ENCODE data around the gene CCDC14. TPM values are rescaled to one million over a fixed set of nuclear protein-coding genes. Genes with fewer than 3 reads are reported as not detected.
"Not testable (repeated sequence)": the region's sequence is repeated elsewhere in the genome, so short reads cannot be mapped to it uniquely, and the experiment has no call there.

Gene CCDC14
- polyA plus RNA-seq, 1 donor (not counting 4 experiments of a cell fraction or from before 2014, with no cell fraction given), result 50.5 TPM

GRCh38 chr3:123997543-123997942 is 36.5 kb upstream of the CCDC14 start:
- no peak for FAIRE-seq
- Histone ChIP-seq H3K27ac (ENCODE audit: control insufficient read depth, insufficient read depth, low read length) (no peak overlapping the region), H3K27me3 (ENCODE audit: control insufficient read depth, extremely low read depth, insufficient read depth, low read length) (peaks cover 24% of the 10 kb centered on the region), H3K9ac (ENCODE audit: control insufficient read depth, extremely low read depth, insufficient read depth, low read length) (no peak overlapping the region), H3K9me3 (ENCODE audit: control insufficient read depth, low read depth, low read length) (no peaks in the 10 kb centered on the region), H3K36me3 (ENCODE audit: control insufficient read depth in 2 of 2, extremely low read depth in 1 of 2, insufficient read depth in 2 of 2, low read length in 2 of 2) (no peaks in the 10 kb centered on the region), H3K4me1 (ENCODE audit: control insufficient read depth, extremely low read depth, insufficient read depth, low read length) (no peaks in the 10 kb centered on the region), H4K20me1 (ENCODE audit: control insufficient read depth, extremely low read depth, insufficient read depth, low read length) (no peaks in the 10 kb centered on the region), H3K4me2 (ENCODE audit: control insufficient read depth, extremely low read depth, insufficient read depth, low read depth, low read length) (no peak overlapping the region), H2AFZ (ENCODE audit: control insufficient read depth, low read length) (no peak overlapping the region), H3K9me1 (ENCODE audit: control insufficient read depth, extremely low read depth, insufficient read depth, low read length) (no peaks in the 10 kb centered on the region), H3K79me2 (ENCODE audit: control insufficient read depth, insufficient read depth, low read length) (no peaks in the 10 kb centered on the region), H3K4me3 (ENCODE audit: control insufficient read depth in 2 of 3, extremely low read depth in 1 of 3, insufficient read depth in 2 of 3, low read depth in 1 of 3, low read length in 3 of 3) (no peak overlapping the region)
- TF ChIP-seq EZH2 (IDR thresholded peaks at IDR 0.05; ENCODE audit: low read length), result no peak
- TF ChIP-seq, protein P1, sequence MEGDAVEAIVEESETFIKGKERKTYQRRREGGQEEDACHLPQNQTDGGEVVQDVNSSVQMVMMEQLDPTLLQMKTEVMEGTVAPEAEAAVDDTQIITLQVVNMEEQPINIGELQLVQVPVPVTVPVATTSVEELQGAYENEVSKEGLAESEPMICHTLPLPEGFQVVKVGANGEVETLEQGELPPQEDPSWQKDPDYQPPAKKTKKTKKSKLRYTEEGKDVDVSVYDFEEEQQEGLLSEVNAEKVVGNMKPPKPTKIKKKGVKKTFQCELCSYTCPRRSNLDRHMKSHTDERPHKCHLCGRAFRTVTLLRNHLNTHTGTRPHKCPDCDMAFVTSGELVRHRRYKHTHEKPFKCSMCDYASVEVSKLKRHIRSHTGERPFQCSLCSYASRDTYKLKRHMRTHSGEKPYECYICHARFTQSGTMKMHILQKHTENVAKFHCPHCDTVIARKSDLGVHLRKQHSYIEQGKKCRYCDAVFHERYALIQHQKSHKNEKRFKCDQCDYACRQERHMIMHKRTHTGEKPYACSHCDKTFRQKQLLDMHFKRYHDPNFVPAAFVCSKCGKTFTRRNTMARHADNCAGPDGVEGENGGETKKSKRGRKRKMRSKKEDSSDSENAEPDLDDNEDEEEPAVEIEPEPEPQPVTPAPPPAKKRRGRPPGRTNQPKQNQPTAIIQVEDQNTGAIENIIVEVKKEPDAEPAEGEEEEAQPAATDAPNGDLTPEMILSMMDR (optimal IDR thresholded peaks at IDR 0.05 in 1 of 3, IDR thresholded peaks at IDR 0.05 in 1 of 3, conservative IDR thresholded peaks at IDR 0.05 in 1 of 3; ENCODE audit: extremely low read depth in 1 of 3, insufficient read depth in 2 of 3, low read length in 3 of 3), result no peak
- dilution Hi-C loops (cut with MboI; ENCODE audit: extremely low pct_ligation_motif_present, low sequenced_read_pairs), result no loop called here
- no peak for DNase-seq (ENCODE audit: low read depth, low spot score)

DNA sequence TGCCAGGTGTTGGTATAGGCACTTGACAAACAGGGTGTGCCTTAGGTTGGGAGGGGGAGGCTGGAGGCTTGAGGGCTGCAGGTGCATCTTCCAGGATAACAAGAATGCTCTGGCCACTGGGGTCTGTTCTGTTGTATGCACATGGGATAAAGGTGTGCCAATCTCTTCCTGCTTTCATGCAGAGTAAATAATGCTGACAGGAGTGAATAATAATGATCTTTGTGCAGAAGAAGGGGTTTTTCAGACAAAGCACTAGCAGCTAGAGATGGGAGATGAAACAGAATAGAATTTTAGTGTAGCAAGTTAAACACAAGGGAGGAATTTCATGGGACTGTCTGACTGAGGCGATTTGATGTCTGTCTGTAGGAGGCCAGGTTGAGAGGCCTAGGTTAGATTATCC is 32.8 kb upstream of the CCDC14 start:
- dilution Hi-C loops (cut with MboI; ENCODE audit: extremely low pct_ligation_motif_present, low sequenced_read_pairs), result no loop called here
- H3K27me3 ChIP-seq (ENCODE audit: control insufficient read depth, extremely low read depth, insufficient read depth, low read length), result peaks cover 31% of the 10 kb centered on the region

GRCh38 chr3:123991730-123992588 is 30.9 kb upstream of the CCDC14 start, which contains the start of gene ROPN1:
ROPN1 (minus strand) TSS chr3:123992124; CDS start chr3:123980481, 11,643 bp downstream.
- peaks cover 34% of the 10 kb centered on the region for H3K27me3 ChIP-seq (ENCODE audit: control insufficient read depth, extremely low read depth, insufficient read depth, low read length)
- dilution Hi-C loops (cut with MboI; ENCODE audit: extremely low pct_ligation_motif_present, low sequenced_read_pairs), result not testable (repeated sequence)

More for the DNA sequence above, 32.8 kb upstream of the CCDC14 start:
- DNase-seq (ENCODE audit: low read depth, low spot score), result no peak
- FAIRE-seq, result no peak
- no peaks in the 10 kb centered on the region for H3K9me3 ChIP-seq (ENCODE audit: control insufficient read depth, low read depth, low read length)
- H3K79me2 ChIP-seq (ENCODE audit: control insufficient read depth, insufficient read depth, low read length), result no peaks in the 10 kb centered on the region
- no peaks in the 10 kb centered on the region for H4K20me1 ChIP-seq (ENCODE audit: control insufficient read depth, extremely low read depth, insufficient read depth, low read length)
- no peak overlapping the region for H3K27ac ChIP-seq (ENCODE audit: control insufficient read depth, insufficient read depth, low read length)
- H3K4me3 ChIP-seq (ENCODE audit: control insufficient read depth in 2 of 3, extremely low read depth in 1 of 3, insufficient read depth in 2 of 3, low read depth in 1 of 3, low read length in 3 of 3), result no peak overlapping the region
- H2AFZ ChIP-seq (ENCODE audit: control insufficient read depth, low read length), result no peak overlapping the region
- H3K9me1 ChIP-seq (ENCODE audit: control insufficient read depth, extremely low read depth, insufficient read depth, low read length), result no peaks in the 10 kb centered on the region
- no peak overlapping the region for H3K9ac ChIP-seq (ENCODE audit: control insufficient read depth, extremely low read depth, insufficient read depth, low read length)
- H3K36me3 ChIP-seq (ENCODE audit: control insufficient read depth in 2 of 2, extremely low read depth in 1 of 2, insufficient read depth in 2 of 2, low read length in 2 of 2), result no peaks in the 10 kb centered on the region
- no peak for TF ChIP-seq EZH2 (IDR thresholded peaks at IDR 0.05; ENCODE audit: low read length)
- TF ChIP-seq, protein P1 (optimal IDR thresholded peaks at IDR 0.05 in 1 of 3, IDR thresholded peaks at IDR 0.05 in 1 of 3, conservative IDR thresholded peaks at IDR 0.05 in 1 of 3; ENCODE audit: extremely low read depth in 1 of 3, insufficient read depth in 2 of 3, low read length in 3 of 3), result no peak
- H3K4me2 ChIP-seq (ENCODE audit: control insufficient read depth, extremely low read depth, insufficient read depth, low read depth, low read length), result no peak overlapping the region
- H3K4me1 ChIP-seq (ENCODE audit: control insufficient read depth, extremely low read depth, insufficient read depth, low read length), result no peaks in the 10 kb centered on the region

More at GRCh38 chr3:123991730-123992588, 30.9 kb upstream of the CCDC14 start, which contains the start of gene ROPN1:
- not testable (repeated sequence) for H3K79me2 ChIP-seq (ENCODE audit: control insufficient read depth, insufficient read depth, low read length); H3K4me1 ChIP-seq (ENCODE audit: control insufficient read depth, extremely low read depth, insufficient read depth, low read length); DNase-seq (ENCODE audit: low read depth, low spot score); H3K9me3 ChIP-seq (ENCODE audit: control insufficient read depth, low read depth, low read length); H3K9me1 ChIP-seq (ENCODE audit: control insufficient read depth, extremely low read depth, insufficient read depth, low read length); H3K4me2 ChIP-seq (ENCODE audit: control insufficient read depth, extremely low read depth, insufficient read depth, low read depth, low read length); H2AFZ ChIP-seq (ENCODE audit: control insufficient read depth, low read length); H3K4me3 ChIP-seq (ENCODE audit: control insufficient read depth in 2 of 3, extremely low read depth in 1 of 3, insufficient read depth in 2 of 3, low read depth in 1 of 3, low read length in 3 of 3); H3K27ac ChIP-seq (ENCODE audit: control insufficient read depth, insufficient read depth, low read length); H3K36me3 ChIP-seq (ENCODE audit: control insufficient read depth in 2 of 2, extremely low read depth in 1 of 2, insufficient read depth in 2 of 2, low read length in 2 of 2); H3K9ac ChIP-seq (ENCODE audit: control insufficient read depth, extremely low read depth, insufficient read depth, low read length); H4K20me1 ChIP-seq (ENCODE audit: control insufficient read depth, extremely low read depth, insufficient read depth, low read length)
- FAIRE-seq, result peak; percentile 81
